ENCODE measurements around the gene RIF1.

Gene RIF1

DNA sequence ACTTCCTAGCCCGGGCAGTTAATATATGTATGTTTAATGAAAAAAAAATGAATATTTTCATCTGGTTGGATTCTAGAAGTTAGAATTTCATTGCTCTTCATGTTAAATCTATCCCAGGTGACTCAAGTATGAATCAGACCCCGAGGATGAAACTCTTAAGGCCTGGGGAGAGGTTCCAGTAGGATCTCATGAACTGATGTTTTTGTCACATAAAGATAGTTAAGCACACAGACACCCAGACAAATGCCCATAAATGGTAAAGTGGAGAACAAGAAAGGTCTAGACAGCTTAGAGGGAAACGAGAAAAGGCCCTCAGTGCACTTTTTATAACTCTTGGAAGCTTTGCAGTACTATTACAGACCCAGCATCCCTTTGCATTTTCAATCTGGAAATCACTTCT, 114.1 kb downstream of the RIF1 start:
- Histone ChIP-seq H3K27me3 (ENCODE audit: insufficient read depth, low read length) (no peaks in the 10 kb centered on the region), H3K27ac (ENCODE audit: low read length) (no peak overlapping the region), H3K9me3 (ENCODE audit: insufficient read depth, low read depth, low read length) (no peaks in the 10 kb centered on the region), H3K9ac (ENCODE audit: low read depth, low read length) (no peak overlapping the region), H3K4me1 (ENCODE audit: insufficient read depth, low read length) (peaks cover 8% of the 10 kb centered on the region; the same call in 1 of the 2 replicates), H3K36me3 (ENCODE audit: insufficient read depth, low read depth, low read length) (no peaks in the 10 kb centered on the region), H3K4me3 (ENCODE audit: low read length) (no peak overlapping the region)

DNA sequence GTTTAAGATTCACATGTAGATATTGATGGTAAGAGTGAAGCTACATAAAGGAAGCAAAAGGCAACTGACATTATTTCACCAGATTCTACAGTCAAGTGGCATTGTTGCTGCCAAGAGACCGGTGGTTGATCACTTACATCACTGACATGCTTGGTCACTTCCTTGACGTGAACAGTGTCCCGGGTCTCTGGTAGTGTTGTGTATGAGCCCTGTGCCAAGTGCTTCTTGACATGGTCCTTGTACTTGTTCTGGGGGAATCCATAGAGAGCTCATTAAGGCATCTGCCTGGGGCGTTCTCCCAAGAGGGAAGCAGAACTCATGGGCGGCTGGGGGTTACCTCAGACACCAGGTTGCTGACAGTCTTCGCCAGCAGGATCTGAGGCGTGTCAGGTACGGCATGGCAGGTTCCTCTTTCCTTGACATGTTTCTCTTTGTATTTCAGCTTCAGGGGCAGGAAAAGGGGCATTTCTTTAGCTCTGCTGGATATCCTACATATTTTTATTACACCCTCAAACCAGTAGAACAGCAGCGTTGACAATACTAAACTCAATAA, 116.2 kb downstream of the RIF1 start:
- Histone ChIP-seq H3K27ac (ENCODE audit: low read length) (no peak overlapping the region), H3K9me3 (ENCODE audit: insufficient read depth, low read depth, low read length) (no peaks in the 10 kb centered on the region), H3K9ac (ENCODE audit: low read depth, low read length) (no peak overlapping the region), H3K4me3 (ENCODE audit: low read length) (no peak overlapping the region), H3K36me3 (ENCODE audit: insufficient read depth, low read depth, low read length) (no peaks in the 10 kb centered on the region), H3K27me3 (ENCODE audit: insufficient read depth, low read length) (no peaks in the 10 kb centered on the region), H3K4me1 (ENCODE audit: insufficient read depth, low read length) (peaks cover 6% of the 10 kb centered on the region; the same call in 1 of the 2 replicates)

DNA sequence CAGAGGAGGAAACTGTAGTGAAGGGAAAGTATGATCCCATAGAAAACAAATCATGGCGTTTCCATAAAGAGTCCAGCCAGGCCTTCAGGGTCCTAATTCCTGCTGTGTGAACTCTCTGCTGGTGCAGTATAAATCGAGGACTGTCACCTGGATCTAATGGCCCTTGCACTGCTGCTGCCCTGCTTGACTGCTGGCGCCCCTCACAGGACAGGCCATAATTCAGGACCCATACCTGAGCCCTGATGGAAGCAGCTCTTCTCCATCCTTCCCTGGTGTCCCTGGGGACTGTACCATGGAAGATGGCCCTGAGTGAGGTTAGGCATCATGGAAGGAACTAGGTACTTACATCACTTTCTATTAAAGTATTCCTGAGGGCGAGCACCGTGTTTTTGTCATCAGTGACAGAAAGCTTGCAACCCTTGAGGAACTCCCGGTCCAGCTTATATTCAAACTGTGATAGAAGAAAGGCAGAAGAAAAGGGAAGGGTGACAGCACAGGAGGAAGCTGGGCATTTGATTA, 116.9 kb downstream of the RIF1 start:
- no peaks in the 10 kb centered on the region for H3K36me3 ChIP-seq (ENCODE audit: insufficient read depth, low read depth, low read length)
- H3K9ac ChIP-seq (ENCODE audit: low read depth, low read length) = no peak overlapping the region
- no peak overlapping the region for H3K27ac ChIP-seq (ENCODE audit: low read length)
- H3K9me3 ChIP-seq (ENCODE audit: insufficient read depth, low read depth, low read length) = no peaks in the 10 kb centered on the region
- no peak overlapping the region for H3K4me3 ChIP-seq (ENCODE audit: low read length)
- no peaks in the 10 kb centered on the region for H3K27me3 ChIP-seq (ENCODE audit: insufficient read depth, low read length)
- no peaks in the 10 kb centered on the region for H3K4me1 ChIP-seq (ENCODE audit: insufficient read depth, low read length)
